ENCODE measurements around the gene MPG. TPM values are rescaled to one million over a fixed set of nuclear protein-coding genes. Genes with fewer than 3 reads are reported as not detected.
"Not testable (repeated sequence)": the region's sequence is repeated elsewhere in the genome, so short reads cannot be mapped to it uniquely, and the experiment has no call there.

Gene MPG, protein sequence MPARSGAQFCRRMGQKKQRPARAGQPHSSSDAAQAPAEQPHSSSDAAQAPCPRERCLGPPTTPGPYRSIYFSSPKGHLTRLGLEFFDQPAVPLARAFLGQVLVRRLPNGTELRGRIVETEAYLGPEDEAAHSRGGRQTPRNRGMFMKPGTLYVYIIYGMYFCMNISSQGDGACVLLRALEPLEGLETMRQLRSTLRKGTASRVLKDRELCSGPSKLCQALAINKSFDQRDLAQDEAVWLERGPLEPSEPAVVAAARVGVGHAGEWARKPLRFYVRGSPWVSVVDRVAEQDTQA
- polyA plus RNA-seq (ENCODE audit: insufficient read length in 4 of 4): 10 to 100 TPM; 20.7 to 35.2 (median 23.2) TPM

DNA sequence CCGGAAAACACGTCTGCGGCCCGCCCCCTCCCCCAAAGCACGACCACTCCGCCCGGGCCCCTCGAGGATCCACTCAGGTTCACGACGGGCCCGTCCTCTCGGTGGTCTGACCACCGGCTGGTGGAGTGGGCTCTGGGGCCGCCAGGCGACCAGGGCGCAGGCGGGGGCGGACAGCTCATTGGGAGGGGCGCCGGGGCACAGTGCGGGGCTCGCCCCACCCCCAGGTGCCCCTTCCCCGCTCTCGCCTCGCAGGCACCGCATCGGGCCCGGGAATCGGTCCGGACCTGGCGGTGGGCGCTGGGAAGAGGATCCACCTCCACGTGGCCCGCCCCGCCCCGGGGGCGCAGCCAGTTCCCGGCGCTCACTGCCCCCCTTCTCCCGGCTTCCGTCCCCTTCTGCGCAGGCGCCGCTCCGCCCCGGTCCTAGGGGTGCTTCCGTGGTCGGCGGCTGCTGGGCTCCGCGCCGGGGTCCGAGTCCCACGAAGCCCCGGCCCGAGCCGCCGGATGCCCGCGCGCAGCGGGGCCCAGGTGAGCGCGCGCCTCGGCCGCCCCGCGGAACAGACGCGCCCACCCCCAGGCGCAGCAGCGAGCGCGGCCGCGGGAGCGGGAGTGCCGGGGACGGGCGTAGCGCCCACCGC is at the start of gene MPG:
TSS of gene MPG (plus strand) at position 419 of the 637 bp plus-strand sequence. CDS start at position 504, 85 bp downstream.
- peak in 2 of 4 donors; percentile 70 to 77 for DNase-seq (ENCODE audit: low read depth in 4 of 4, low spot score in 3 of 4)

DNA sequence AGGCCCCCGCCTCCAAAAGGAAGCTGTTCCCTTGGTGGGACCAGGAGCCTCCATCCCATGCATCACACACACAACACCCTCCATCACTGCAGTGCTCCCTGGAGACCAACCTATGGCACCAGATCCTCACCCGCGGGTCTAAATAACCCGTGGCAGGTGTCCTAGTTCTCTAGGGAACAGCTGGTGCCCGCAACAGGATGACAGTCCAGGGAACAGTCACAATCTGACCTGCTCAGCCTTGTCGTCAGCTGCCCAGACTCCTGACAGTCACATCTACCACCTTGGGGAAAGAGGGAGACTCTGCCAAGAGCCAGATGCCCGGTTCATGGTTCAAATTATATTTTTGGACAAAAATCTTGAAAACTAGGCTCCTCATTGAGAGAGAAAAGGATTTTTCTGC is 47.4 kb upstream of the MPG start:
- not testable (repeated sequence) for DNase-seq (ENCODE audit: low read depth in 4 of 4, low spot score in 3 of 4)

DNA sequence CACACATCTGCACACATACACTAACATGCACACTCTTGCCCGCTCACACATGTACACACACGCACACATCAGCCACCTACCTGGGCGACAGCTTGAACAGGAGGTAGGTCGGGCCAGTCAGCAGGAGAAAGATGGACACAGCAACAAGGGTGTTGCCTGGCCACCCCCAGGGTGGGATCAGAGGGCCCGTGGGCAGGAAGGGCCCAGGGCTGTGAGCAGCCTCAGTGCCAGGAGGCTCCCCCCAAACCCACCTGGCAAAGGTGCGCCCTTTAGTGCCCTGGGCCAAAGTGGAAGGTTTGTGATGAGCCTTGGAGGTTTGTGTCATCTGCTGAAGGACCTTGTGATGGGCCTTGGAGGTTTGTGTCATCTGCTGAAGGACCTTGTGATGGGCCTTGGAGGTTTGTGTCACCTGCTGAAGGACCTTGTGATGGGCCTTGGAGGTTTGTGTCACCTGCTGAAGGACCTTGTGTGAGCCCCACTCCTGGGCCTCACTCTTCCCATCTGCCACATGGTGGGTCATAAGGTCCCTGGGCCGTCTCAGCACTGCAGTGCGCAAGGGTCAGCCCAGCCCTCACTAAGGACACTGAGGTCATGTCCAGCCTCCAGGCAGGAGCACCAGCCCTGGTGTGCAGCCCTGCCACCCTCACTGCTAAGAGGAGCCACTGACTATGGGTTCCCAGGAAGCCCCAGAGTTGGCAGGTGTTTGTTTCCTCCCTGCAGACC is 44.7 kb upstream of the MPG start:
- DNase-seq (ENCODE audit: low read depth in 4 of 4, low spot score in 3 of 4): not testable (repeated sequence)

DNA sequence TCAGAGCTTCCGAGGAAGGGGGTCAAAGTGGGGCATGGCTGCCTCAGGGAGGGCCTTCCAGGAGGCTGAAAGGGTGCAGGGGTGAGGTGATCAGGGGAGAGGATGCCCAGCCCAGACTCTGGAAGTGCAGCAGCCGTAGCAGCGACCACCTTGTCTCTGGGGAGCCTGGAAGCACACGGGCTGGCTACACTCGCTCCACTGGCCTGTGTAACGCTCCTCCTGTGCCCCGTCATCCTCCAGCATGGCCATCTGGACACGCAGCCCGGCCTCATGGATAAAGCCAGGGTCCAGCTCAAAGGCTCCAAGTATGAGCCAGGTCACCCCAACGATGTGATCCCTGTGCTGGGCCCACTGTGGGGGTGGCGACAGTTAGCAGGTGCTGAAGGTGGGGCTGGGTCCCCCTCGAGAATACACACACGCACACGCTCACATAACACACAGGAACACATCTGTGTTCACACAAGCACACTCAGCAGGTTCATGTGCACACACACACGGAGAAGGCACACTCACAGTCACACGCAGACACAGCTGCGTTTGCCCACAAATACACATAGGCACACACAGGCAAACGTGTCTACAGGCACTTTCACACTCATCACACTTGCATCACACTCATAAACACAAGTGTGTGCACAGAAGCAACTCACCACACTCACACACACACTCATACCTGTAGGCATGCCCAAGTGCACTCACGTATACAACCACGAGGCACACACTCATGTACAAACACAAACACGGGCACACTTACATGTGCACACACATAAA is 44.0 kb upstream of the MPG start:
- no peak for DNase-seq (ENCODE audit: low read depth in 4 of 4, low spot score in 3 of 4)

DNA sequence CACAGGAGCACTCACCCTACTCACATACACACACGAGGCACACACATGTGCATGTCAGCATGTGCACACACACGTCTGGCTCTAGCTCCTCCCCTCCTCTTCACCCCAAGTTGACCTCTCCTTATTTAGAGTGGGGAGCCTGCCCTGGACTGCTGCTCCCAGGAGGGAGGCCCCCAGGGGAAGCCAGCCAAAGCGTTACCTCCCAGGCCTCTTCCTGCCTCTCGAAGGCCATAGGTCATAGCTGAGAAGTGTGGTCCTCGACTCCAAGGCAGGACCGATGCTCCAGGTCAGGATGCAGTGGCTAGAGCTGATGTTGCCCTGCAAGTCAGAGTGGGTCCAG is 43.4 kb upstream of the MPG start:
- DNase-seq (ENCODE audit: low read depth in 4 of 4, low spot score in 3 of 4): no peak

- DNase-seq (ENCODE audit: low read depth in 4 of 4, low spot score in 3 of 4): no peak
Measured at GRCh38 chr16:35011-35677, 42.9 kb upstream of the MPG start.

GRCh38 chr16:35678-36305 is 42.2 kb upstream of the MPG start:
- no peak for DNase-seq (ENCODE audit: low read depth in 4 of 4, low spot score in 3 of 4)

- no peak for DNase-seq (ENCODE audit: low read depth in 4 of 4, low spot score in 3 of 4)
Measured at GRCh38 chr16:36336-36984, 41.6 kb upstream of the MPG start.

DNA sequence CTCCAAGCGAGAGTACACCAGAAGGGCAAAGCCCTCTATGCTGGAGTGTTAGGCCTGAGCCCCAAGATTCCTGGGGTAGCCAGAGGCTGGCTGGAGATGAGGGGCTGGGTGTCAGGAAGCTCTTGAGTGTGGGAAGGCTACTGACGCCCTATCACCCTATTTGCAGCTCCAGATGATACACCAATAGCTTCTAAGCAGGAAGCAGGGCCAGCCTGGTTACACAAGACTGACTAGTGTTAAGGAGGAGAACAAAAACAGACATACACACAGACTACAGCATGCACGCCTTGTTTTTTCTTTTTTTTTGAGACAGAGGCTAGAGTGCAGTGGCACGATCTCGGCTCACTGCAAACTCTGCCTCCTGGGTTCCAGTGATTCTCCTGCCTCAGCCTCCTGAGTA is 40.5 kb upstream of the MPG start:
- DNase-seq (ENCODE audit: low read depth in 4 of 4, low spot score in 3 of 4): no peak

DNA sequence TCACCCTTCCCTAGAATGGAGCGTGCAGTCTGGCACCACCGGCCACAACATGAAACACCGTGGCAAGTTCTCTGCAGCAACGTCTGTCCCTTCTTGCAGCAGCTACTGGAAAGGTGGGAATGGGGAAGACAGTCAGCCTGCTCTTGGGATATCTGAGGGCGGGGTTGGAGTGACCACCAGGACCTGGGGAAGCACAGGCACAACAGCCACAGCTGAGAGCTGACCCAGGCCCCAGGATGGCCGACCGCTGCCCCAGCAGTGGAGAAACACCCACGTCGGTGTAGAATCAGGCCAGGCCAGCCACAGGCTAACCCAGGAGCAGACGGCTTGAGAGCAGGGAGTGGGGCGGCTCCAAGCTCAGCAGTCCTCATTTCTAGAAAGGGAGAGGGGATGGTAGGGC is 39.8 kb upstream of the MPG start:
- not testable (repeated sequence) for DNase-seq (ENCODE audit: low read depth in 4 of 4, low spot score in 3 of 4)

DNA sequence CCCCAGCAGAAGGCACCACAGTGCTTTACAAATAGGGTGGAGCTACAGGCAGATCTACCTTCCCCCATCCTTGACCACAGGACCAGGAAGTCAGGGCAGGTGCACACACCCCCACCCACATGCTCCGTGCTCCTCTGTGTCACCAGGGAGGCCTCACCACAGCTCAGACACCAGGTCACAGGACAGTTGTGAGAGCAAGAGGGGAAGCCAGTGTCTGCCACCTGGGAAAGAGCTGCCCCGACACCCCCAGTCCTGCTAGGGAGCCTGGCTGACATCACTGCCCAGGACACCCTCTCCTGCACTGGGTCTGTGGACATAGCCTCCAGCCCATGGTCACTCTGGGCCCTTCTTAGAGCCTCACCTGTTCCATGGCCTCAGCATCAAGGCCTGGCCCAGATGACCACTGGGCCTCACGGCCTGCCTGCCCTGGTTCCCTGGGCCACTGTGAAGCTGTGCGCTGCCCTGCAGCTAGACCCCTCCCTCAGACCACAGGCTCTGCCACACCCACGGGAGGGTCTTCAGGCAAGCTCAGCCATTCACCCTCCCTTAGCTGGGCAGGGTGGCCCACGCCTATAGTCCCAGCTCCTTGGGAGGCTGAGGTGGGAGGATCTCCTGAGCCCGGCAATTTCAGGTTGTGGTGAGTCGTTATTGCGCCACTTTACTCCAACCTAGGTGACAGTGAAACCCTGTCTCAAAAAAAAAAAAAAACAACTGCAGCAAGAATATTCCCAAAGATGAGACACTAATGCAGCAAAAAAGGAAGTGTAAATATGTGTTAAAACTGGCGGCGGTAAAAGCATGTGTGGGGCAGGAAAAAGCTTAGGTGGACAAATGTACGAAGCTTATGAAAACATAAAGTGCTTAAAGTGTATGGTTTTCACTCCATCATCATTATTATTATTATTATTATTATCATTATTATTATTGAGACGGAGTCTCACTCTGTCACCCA is 38.8 kb upstream of the MPG start:
- DNase-seq (ENCODE audit: low read depth in 4 of 4, low spot score in 3 of 4): no peak

- no peak for DNase-seq (ENCODE audit: low read depth in 4 of 4, low spot score in 3 of 4)
Measured at GRCh38 chr16:41439-42068, 36.5 kb upstream of the MPG start.

DNA sequence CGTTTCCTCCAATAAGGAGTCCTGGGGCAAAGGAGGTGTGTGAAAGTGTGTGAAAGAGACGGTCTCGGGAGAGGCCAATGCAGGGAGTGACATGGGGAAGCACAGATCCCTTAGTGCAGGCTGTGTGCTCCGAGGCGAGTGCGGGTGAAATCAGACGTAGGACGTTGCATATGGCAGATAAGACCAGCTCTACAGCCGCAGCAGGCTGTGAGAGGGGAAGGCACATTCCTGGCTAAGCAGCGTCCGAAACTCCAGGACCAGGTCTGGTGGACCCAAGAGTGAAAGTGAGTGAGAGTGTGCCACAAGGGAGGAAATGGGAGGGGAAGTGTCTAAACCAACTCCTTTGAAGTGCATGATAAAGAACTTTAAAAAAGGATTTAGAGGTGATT is 36.0 kb upstream of the MPG start:
- DNase-seq (ENCODE audit: low read depth in 4 of 4, low spot score in 3 of 4): no peak

- DNase-seq (ENCODE audit: low read depth in 4 of 4, low spot score in 3 of 4): no peak
Measured at GRCh38 chr16:42691-43090, 35.3 kb upstream of the MPG start.

- DNase-seq (ENCODE audit: low read depth in 4 of 4, low spot score in 3 of 4): no peak
Measured at GRCh38 chr16:43294-43693, 34.7 kb upstream of the MPG start.

- no peak for DNase-seq (ENCODE audit: low read depth in 4 of 4, low spot score in 3 of 4)
Measured at GRCh38 chr16:44655-45054, 33.4 kb upstream of the MPG start.

GRCh38 chr16:45454-45853 is 32.6 kb upstream of the MPG start:
- no peak for DNase-seq (ENCODE audit: low read depth in 4 of 4, low spot score in 3 of 4)

DNA sequence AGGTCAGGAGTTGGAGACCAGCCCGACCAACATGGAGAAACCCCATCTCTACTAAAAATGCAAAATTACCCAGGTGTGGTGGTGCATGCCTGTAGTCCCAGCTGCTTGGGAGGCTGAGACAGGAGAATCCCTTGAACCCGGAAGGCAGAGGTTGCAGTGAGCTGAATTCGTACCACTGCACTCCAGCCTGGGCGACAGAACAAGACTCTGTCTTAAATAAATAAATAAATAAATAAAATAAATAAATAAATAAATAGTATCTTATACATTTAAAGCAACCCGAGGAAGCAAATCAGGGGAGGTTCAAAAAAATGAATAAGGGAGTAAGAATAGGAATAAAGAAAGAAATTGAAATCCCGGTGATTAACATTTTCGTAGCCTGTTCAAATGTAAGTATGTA is 31.5 kb upstream of the MPG start:
- DNase-seq (ENCODE audit: low read depth in 4 of 4, low spot score in 3 of 4): not testable (repeated sequence)

Measured in right renal pelvis (tissue), 4 donors.